ENCODE measurements around the gene CAND2.
"Not testable (repeated sequence)": the region's sequence is repeated elsewhere in the genome, so short reads cannot be mapped to it uniquely, and the experiment has no call there.

The CAND2 gene

DNA sequence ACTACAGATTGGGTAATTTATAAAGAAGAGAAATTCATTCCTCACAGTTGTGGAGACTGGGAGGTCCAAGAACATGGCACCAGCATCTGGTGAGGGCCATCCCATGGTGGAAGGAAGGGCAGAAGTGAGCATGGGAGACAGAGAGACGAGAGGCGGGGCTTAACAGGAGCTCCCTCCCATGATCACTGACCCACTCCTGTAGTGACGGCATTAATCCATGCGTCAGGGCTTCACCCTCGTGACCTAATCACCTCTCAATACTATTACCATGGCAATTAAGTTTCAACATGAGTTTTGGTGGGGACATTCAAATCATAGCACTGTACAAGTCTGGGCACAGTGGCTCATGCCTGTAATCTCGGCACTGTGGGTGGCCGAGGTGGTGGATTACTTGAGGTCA, 27.8 kb downstream of the CAND2 start:
- DNase-seq (ENCODE audit: extremely low spot score, insufficient read length, low read depth) (no peak), FAIRE-seq (no peak)

DNA sequence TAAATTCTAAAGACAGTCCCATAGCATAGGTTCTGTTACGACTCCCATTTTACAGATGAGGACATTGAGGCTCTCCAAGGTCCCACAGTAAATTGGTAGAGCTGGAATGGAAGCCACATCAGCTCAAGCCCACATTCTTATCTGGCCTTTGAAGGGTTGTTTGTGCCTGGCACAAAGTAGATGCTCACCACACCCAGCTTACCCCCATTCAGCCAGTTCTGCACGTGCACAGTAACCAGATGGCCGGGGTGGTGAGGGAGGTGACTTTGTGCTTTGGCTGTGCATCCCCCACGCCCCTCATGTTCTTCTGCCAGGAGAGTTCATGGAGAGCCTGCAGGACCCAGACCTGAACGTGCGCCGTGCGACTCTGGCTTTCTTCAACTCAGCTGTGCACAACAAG, 28.7 kb downstream of the CAND2 start:
- FAIRE-seq (no peak), DNase-seq (ENCODE audit: extremely low spot score, insufficient read length, low read depth) (no peak)

DNA sequence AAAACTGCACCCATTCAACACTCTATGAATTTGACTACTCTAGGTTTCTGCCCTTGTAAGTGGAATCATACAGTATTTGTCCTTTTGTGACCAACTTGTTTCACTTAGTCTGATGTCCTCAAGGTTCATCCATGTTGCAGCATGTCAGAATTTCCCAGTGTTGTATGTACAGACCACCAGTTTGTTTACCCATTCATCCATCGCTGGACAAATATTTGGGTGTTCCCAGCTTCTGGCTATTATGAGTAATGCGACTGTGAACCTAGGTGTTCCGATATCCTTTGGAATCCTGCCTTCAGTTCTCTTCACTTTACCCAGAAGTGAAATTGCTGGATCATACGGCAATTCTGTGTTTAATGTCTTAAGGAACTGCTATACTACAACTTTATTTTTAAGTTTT, 32.3 kb downstream of the CAND2 start:
- DNase-seq (ENCODE audit: extremely low spot score, insufficient read length, low read depth) (no peak), FAIRE-seq (no peak)

DNA sequence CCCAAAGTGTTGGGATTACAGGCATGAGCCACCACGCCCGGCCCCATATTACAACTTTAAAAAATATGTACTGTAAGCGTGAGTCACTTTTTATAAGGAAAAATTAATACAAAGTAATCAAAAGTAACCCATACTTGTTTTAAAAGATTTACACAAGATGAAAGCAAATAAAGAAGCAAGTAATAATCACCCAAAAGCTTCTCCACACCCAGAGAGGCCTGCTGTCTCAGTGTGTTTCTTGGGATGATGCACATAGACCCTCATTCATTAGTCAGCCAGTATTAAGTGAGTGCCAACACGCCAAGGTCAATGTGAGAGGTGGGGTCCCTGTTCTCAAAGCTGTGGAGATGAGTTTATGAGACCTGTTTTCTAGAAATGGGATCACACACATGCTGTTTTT, 32.9 kb downstream of the CAND2 start:
- no peak for FAIRE-seq
- no peak for DNase-seq (ENCODE audit: extremely low spot score, insufficient read length, low read depth)

DNA sequence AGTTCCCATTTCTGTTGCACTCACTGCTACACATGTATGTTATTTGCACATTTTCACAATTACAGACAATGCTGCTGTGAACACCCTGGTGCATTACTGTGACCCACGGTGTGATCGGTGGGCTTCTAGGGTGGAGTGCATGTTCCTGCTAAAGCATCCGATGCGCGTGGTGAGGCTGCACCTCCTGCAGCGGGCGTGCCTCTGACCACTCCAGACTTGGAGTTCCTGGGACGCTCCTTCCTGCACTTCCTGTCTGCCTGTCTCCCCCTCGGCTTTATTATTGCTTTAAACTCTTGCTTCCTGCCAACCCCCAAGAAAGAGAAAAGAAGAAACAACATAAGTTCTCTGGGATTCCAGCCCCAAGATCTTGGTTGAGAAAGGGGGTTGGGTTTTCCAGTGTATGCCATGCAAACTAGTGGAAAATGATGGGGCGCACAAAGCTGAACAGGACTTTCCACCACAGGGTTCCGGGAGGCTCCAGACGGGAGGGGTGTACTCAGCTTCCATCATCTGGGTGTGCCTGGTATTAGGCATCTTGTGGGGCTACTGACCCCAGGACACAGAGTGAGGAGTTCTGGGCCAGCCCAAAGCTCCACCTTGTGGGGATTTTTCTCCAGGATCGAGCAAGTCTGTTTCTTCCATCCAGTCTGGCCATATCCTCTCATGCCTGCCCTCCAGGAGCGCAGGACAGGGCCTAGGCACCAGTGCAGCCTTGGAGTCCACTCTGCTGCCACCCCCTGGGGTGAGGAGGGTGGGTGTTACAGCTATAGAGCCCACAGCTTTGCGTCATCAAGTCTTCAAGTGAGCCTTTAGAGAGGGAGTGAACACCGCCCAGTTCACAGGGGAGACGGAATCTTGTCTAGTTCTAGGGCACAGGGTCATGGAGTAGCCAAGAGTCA, 33.7 kb downstream of the CAND2 start:
- FAIRE-seq (no peak), DNase-seq (ENCODE audit: extremely low spot score, insufficient read length, low read depth) (no peak)

DNA sequence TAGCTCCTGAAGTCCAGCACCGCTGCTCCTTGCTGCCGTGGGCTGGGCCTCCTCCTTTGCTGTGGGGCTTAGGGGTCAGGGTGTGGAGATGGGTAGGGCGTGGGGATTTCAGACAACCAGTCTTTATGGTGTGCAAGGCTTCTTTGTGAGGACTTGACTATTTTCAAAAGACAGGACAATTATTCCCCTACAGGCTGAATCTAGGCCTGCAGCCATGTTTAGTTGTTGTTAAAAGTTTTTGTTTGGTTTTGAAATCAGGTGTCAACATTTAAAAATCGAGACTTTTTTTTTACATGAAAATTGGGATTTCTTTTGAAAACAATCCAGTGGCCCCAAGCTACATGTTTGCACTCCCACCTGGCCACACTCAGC, 34.3 kb downstream of the CAND2 start:
- FAIRE-seq (no peak), DNase-seq (ENCODE audit: extremely low spot score, insufficient read length, low read depth) (no peak)

DNA sequence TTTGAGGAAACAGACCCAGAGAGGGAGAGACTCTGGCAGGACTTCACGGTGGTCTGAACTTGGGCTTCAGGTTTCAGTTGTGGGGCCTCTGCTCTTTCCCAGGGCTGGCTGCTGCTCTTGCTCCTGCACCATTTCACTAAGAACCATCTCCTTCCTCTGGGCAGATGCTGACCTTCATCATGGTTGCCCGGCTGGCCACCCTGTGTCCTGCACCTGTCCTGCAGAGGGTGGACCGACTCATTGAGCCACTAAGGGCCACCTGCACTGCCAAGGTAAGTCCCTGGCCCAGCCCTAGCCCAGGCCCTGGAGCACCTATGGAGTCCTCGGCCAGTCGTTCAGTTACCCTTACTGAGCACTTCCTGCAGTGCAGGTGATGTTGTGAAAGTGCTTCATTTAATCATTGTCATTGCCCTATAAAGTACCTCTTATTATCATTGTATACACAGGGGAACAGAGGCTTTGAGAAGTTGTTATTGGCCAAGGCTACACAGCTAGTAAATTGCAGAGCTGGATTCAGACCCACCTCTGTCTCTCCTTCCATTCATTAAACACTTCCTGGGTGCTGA, 34.9 kb downstream of the CAND2 start:
- DNase-seq (ENCODE audit: extremely low spot score, insufficient read length, low read depth) (no peak), FAIRE-seq (no peak)

DNA sequence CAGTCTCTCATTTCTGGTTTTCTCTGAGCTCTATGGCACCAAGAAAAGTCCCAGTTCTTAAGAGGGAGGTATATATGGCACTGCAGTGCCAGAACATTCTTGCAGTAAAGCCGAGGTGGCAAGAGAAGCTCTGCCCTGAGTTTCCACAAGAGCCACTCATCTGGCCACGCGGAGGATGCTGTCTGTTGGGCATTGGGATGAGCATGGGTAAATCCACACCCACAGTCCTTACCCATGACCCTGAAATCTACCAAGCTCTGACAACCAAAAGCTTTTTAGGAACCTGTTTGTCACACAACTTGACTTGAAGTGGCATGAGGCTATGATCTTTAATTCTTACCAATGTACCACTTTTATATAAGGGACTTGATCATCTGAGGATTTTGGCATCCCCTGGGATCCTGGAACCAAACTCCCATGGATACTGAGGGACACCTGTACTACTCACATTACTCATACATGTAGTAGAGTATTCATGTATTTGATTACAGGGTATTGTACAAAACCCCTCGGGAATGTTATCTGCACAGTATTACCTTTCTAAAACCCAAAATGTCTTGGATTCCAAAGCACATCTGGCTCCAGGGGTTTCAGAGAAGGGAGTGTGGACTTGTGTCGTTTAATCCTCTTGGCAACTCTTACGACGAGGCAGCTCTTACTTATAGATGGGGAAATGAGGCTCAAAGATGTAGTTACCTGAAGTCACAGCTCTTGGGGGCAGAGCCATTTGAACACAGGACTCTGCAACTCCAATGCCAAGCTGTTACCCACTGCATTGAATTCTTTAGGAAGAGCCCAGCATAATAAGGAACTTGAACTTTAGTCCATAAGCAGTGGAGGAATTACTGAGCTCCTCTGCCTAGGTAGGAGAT, 36.1 kb downstream of the CAND2 start:
- DNase-seq (ENCODE audit: extremely low spot score, insufficient read length, low read depth) (no peak), FAIRE-seq (no peak)

DNA sequence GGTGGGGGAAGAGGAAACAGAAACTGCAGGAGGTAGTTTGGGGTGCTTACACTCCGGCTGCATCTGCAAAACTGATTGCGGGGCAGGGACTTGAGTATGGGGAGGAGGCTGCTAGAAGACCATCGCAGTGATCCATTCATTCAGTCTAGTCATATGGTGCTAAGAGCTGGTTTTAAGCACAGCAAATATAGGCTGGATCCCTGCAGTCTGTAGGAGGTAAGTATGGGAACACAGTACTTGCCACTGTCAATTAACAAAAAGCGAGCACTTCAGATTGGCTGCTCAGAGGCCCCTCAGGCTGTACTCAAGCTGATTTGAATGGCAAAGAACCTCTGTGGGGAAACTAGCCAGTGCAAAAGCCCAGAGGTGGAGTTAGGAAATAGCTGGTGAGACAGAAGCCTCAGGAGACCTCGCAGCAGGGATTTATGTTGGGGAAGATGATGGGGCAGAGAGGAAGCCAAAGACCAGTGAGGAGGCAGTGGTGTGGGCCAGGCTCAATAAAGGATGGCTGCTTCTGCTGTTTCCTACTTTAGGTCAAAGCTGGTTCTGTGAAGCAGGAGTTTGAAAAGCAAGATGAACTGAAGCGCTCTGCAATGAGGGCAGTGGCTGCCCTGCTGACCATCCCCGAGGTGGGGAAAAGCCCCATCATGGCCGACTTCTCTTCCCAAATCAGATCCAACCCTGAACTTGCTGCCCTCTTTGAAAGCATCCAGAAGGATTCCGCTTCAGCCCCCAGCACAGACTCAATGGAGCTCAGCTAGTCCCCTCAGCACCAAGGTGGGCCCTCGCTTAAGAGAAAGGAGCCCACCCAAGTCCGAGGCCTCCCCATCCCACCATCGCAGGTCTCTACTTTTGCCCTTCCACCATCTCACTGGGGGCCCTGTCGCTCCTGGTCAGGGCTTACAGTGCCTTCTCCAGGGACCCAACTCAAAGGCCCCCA, 37.0 kb downstream of the CAND2 start:
- no peak for DNase-seq (ENCODE audit: extremely low spot score, insufficient read length, low read depth)
- FAIRE-seq = no peak

DNA sequence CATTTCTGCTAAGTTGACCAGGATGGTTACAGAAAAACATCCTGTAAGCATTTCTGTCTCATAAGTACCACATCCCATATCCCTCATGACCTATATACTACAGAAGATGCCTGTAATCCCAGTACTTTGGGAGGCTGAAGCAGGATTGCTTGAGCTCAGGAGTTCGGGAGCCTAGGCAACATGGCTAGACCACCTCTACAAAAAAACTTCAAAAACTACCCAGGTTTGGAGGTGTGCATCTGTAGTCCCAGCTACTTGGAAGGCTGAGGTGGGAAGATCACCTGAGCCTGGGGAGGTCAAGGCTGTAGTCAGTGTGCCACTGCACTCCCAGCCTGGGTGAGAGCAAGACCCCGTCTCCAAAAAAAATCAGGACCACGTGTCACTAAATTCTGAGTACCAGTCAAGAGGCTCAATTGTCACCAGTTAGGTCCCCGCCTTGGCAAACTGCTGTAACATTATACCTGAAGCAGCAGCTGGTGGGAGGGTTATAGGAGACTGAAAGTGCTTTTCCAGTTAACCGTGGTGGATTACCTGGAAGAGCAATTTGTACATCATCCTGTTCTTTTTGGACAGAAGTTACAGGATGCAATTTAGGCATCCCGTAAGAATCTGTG, 38.7 kb downstream of the CAND2 start:
- DNase-seq (ENCODE audit: extremely low spot score, insufficient read length, low read depth) = no peak
- no peak for FAIRE-seq

DNA sequence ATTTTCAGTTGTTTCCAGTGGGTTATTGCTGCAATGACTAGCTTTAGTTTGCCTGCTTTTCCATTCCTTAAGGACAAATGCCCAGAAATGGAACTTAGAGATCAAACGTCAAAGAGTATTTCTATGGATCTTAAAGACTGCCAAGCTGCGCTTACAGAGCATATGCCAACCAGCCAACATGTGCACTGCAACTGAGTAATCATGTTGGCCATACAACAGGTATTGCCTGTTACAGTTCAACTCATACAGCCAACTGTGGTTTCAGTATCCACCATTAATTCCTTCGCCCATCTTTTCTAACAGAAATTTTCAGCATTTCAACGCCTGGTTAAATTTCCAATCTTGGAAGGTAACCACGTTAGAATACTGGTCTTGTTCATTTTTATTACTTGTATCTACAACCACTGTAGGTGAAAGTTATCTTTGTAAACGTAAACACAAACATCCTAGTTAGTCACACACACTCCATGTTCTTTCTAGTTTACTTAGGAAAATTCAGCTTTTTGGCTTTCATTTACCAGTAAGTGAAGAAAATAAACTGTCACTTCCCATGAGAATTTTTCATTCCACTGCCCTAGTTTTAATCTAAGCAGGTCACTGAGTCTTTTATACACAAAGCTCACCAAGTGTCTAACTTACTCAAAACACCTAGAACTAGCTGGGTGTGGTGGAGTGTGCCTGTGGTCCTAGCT, 41.0 kb downstream of the CAND2 start:
- DNase-seq (ENCODE audit: extremely low spot score, insufficient read length, low read depth) = no peak
- FAIRE-seq = no peak

DNA sequence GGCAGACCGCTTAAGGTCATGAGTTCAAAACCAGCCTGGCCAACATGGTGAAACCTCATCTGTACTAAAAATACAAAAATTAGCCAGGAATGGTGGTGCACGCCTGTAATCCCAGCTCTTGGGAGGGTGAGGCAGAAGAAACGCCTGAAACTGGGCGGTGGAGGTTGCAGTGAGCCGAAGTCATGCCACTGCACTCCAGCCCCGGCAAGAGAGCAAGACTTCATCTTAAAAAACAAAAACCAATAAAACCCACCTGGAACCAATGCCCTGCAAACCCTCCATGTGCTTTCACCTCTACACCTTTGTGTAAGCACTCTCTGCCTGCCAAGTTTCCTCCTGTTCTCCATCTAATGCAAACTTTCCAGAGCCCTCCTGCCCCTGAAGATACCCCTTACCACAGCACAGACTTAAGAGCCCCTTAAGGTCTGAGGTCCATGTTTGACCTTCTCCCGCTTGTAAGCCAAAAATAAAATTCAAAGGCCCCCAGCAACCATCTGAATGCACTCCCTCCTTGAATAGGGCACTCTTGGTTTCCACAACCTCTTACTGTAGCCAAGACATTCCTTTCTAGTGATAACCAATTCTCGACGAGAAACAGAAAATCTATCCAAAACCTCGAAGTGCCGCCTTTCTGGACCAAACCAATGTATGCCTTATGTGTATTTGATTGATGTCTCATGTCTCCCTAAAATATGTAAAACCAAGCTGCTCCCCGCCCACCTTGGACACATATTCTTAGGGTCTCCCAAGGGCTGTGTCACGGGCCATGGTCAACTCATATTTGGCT, 41.9 kb downstream of the CAND2 start:
- FAIRE-seq = no peak
- DNase-seq (ENCODE audit: extremely low spot score, insufficient read length, low read depth) = no peak

DNA sequence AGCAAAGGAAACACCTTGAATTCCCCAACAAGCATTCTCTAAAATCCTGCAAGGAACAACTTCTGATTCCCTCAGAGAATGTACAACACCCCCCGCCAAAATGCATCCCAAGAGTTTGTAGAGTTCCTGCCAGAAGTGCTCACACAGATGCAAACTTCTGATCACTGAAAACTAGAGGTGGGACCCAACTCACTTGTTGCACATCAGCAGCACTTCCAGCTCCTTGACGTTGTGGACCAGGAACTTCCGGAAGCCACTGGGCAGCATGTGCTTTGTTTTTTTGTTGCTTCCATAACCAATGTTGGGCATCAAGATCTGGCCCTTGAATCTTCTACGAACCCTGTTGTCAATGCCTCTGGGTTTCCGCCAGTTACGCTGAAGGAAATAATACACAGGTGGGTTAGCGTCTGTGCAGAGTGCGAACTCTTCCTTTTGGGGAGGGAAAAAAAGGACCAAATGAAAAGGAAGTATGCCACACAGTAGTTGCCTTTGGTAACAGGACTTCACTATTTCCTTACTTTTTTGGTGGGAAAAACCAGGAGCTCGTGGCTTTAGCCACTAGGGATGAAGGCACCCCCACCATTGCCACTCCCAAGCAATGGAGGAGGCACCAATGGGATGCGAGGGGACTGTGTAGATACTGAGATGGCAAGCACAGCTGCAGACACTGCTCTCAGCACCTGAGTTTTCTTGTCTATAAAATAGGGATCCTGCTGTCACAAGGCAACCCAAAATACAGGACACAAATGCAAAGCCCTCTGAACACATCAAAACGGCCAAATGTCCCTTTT, 42.9 kb downstream of the CAND2 start:
- FAIRE-seq (no peak), DNase-seq (ENCODE audit: extremely low spot score, insufficient read length, low read depth) (no peak)

DNA sequence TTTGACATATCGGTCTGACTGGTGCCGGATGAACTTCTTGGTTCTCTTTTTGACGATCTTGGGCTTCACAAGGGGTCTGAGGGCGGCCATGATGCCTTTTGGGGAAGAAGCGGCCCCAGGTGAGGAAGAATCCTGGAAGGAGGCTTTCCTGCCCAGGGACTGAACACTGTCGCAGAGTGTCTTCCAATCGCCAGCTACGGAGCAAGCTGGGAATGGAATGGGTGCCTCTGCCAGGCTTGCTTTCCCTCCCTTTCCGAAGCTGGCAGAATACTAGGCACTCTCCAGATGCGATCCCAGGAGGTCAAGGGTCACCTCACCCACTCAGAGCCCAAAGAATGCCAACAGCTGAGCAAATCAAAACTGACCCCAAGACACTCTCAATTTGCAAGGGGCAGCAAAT, 43.7 kb downstream of the CAND2 start:
- not testable (repeated sequence) for DNase-seq (ENCODE audit: extremely low spot score, insufficient read length, low read depth); FAIRE-seq

DNA sequence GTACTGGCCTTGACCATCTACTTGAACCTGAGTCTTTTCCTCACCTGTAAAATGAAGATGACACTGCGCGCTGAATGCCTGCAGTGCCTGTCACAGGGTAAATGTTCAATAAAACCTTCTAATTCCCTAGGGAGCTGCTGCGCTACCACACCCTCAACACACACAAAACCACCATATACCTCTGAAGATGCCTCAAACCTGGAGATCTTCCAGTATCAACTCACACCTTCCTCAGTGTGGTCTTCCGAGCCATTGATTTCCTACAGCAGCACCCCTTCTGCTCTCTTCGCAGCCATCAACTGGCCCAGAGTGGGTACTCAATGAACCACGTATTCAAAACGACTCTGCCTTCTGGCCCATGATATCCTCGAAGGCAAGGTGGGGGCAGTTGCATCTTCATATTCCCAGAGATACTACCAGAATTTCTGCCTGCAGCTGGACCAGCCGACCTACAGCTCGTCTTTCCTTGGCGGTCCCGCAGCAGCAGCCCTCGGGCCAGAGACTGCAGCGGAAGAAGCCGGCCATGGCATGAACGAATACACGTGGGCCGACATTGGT, 44.2 kb downstream of the CAND2 start:
- no peak for FAIRE-seq
- DNase-seq (ENCODE audit: extremely low spot score, insufficient read length, low read depth) = no peak

DNA sequence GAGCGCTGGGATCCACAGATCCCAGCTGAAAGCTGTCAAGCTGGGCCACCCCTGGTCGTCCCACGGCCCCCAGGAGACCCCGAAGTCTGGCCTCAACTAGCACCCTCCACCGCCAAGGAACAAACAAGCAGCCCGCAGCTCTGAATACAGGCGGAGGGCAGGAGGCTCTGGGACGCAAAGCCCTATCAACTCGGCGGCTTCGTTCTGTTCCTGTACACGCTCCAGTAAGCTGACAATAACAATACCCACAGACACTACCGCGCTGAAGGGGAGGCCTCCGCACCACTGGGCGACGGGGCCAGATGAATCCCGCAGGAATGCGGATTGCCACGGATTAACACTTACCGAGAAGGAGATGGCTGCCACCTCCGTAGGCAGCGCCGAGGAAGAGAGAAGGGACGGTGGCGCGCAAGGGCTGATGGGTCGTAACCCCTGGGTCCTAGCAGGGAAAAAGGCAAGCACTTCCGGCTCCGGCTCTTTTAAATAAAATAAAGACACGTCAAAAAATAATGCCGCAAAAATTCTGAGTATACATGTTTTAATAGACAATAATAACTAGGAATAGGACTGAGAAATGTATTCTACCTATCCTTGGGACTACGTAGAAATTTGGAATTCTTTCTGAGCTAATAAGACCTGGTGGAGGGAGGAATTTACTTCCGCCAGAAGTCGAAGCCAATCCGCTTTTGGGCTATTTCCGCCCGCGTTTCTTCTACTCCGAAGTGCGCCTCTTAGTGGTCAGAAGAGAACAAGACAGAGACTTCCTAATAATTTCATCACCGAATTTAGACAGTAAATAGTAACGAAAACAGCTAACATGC, 44.9 kb downstream of the CAND2 start, which contains the start of gene RPL32:
Gene RPL32 (minus strand): TSS at position 417 of the 821 bp plus-strand sequence. CDS start 1,328 bp downstream, outside the sequence.
- FAIRE-seq (peak; percentile 82), DNase-seq (ENCODE audit: extremely low spot score, insufficient read length, low read depth) (peak; percentile 63)

All from GM18507 (cell line).